Heart right ventricle (tissue), 16 donors: Measurements from ENCODE around the gene BDH1. TPM values are rescaled to one million over a fixed set of nuclear protein-coding genes. Genes with fewer than 3 reads are reported as not detected.

Experiments
- ATAC-seq, 8 donors: fragments of 200-7000 bp; cut with Tn5 transposase; one replicate each; pipeline ENCODE4 v1.9.1; 2020; ENCODE audit warnings: mild to moderate bottlenecking in 8 of 8, moderate library complexity in 8 of 8, moderate number of reproducible peaks in 1 of 8
- DNase-seq, 2 donors: peaks; one replicate each; pipeline ENCODE4 v3.0.0-alpha.2; 2020
- H3K27ac ChIP-seq, 10 donors: fragments of 200-600 bp; sonication (generic) in 2 of 10; one replicate each; pipeline versions ENCODE4 v1.5.0 to v1.8.0; 2020 to 2022; ENCODE audit warnings: mild to moderate bottlenecking in 3 of 10
- H3K27me3 ChIP-seq, 7 donors: fragments of 200-600 bp; one replicate each; pipeline ENCODE4 v1.8.0; 2021 to 2022; ENCODE audit warnings: mild to moderate bottlenecking in 2 of 7
- H3K36me3 ChIP-seq, 9 donors: fragments of 200-600 bp; sonication (generic) in 1 of 9; one replicate each; pipeline versions ENCODE4 v1.5.0 to v1.8.0; 2020 to 2022; ENCODE audit warnings: mild to moderate bottlenecking in 2 of 9
- H3K4me1 ChIP-seq, 9 donors: fragments of 200-600 bp; sonication (generic) in 1 of 9; one replicate each; pipeline versions ENCODE4 v1.5.0 to v1.8.0; 2020 to 2022; ENCODE audit warnings: mild to moderate bottlenecking in 4 of 9
- H3K4me3 ChIP-seq, 10 donors: fragments of 200-600 bp; sonication (generic) in 2 of 10; one replicate each; pipeline versions ENCODE4 v1.5.0 to v1.8.0; 2020 to 2022; ENCODE audit warnings: mild to moderate bottlenecking in 7 of 10, moderate library complexity in 2 of 10
- H3K9me3 ChIP-seq, 11 donors: fragments of 200-600 bp in 10 of 11; sonication (generic) in 2 of 11; one replicate each; pipeline versions ENCODE4 v1.5.0 to v1.8.0; 2013 to 2022; ENCODE audit warnings: mild to moderate bottlenecking in 2 of 11, control low read depth in 1 of 11, moderate library complexity in 1 of 11
- CTCF ChIP-seq, 9 donors: fragments of 200-600 bp; sonication (generic) in 2 of 9; IDR thresholded peaks; one replicate each; pipeline versions ENCODE4 v1.5.0 to v1.8.0; 2021 to 2022; ENCODE audit warnings: antibody characterized with exemption in 9 of 9, mild to moderate bottlenecking in 5 of 9, moderate library complexity in 1 of 9
- WGBS, 2 donors: extraction: QIAGEN DNeasy Blood & Tissue Kit; methylation state at CpG; one replicate each; pipeline ENCODE4 v1.1.7; 2013; ENCODE audit warnings: inconsistent platforms in 1 of 2; 5-methylcytosine and 5-hydroxymethylcytosine counted together
- intact Hi-C, 10 donors: fragments of 100-400 bp; cut with DNase I; formaldehyde crosslinking; loops; one replicate each; pipeline versions ENCODE4 v1.11.1 to v1.14.2; 2022
- polyA plus RNA-seq, 2 donors: library from polyadenylated mRNA; stranded (reverse); fragments of 200-250 nt; gene quantifications; one replicate each; pipeline ENCODE4 v1.2.3, GENCODE V29; 2013
- total RNA-seq, 10 donors: library from RNA; stranded (reverse); fragmentation: NEBNext Ultra II Directional in 3 of 10; extraction: Animal tissue kit (Norgen Biotek cat#: 25700) in 3 of 10; gene quantifications; one replicate each; pipeline versions ENCODE4 v1.2.1 to v1.2.4, GENCODE V29; 2021 to 2023
- donor health status: Arrhythmogenic right ventricular cardiomyopathy.
- donor health status: ischemic (EF 13 %, LVEDD 7.1; RV severe dilation, severe dysfunction).
- donor health status: healthy with polysubstance abuse.
- donor health status: DM: no; HTN: yes; CAD: no.
- donor health status: DM: no; HTN: no; CAD: no.
- donor health status: ischemic (EF 25% LVEDD 6.9; RV normal size, moderate dysfunction).
- donor health status: ischemic (EF 25% LVEDD 5.7; RV mildly dilated, moderate dysfunction).
- donor health status: healthy.
- donor health status: DM: yes; HTN: yes; CAD: no.
- donor health status: Ischemic cardiomyopathy.
- donor health status: ischemic (EF 35%, LVEDD 5.7; RV mildly dilated, moderate dysfunction).
- donor health status: nonischemic (EF 11% LVEDD 7.7; RV severe dilation, severe dysfunction).
- donor health status: DM: yes; HTN: yes; CAD: no.
- donor health status: PGD.
- donor health status: ischemic (EF 29% LVEDD 5.4; RV normal size, mild dysfunction).
- donor health status: nonischemic (EF 23%, LVEDD 6.1; RV moderate dilation, normal function).

The BDH1 gene
- total and polyA plus RNA-seq, 12 donors = 9.6 to 144 (median 78.0) TPM

DNA sequence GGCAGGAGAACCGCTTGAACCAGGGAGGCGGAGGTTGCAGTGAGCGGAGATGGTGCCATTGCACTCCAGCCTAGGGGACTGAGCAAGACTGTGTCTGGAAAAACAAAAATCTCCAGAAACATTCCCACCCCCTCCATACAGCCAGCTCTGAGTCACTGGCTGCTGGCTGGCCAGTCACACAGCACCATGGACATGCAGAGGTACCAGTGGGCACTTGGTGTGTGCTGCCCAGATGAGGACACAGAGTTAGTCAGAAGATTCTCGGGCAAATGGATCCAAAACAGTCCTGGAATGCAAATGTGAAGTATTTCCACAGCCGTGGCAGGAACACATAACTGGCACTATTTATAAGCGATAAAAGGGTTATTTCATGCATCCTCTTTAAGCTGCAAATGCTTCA lies 44.6 kb downstream of the BDH1 start:
- peaks cover 0 to 1% (median 0%) of the 10 kb centered on the region in 7 donors for H3K27me3 ChIP-seq
- H3K27ac ChIP-seq = no peak overlapping the region
- TF ChIP-seq CTCF (IDR thresholded peaks at IDR 0.05) = no peak
- peaks cover 0 to 11% (median 8%) of the 10 kb centered on the region in 9 donors for H3K4me1 ChIP-seq
- no peak overlapping the region for H3K4me3 ChIP-seq
- DNase-seq (no peak), ATAC-seq (no peak)
- 92 to 96% methylated on average over 6 of the region's 6 CpGs for WGBS, 2 donors
- intact Hi-C loops = loop anchor here in 6 of 10 donors (2.0 to 10.0 kb wide), 4 partner anchors 254 to 526 kb away; no protein-coding TSS in a partner anchor
- H3K9me3 ChIP-seq = no peaks in the 10 kb centered on the region
- peaks cover 0 to 11% (median 0%) of the 10 kb centered on the region in 9 donors for H3K36me3 ChIP-seq

DNA sequence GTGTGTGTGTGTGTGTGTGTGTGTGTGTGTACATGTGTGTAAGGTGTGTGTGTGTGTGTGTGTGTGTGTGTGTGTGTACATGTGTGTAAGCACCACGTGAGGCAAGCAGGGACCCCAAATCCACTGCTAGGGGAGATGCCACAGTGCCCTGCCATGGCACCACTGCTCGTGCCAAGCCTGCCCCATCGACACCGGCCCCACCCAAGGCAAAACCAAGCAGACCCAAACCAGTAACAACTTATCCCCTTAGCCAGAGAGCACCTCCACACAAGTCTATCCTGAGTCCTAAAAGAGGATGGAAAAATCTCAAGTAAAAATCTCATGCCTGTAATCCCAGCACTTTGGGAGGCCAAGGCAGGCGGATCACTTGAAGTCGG lies 45.1 kb downstream of the BDH1 start:
- Histone ChIP-seq H3K27ac (no peak overlapping the region), H3K27me3 (peaks cover 0 to 6% (median 0%) of the 10 kb centered on the region in 7 donors), H3K4me1 (peaks cover 0 to 11% (median 8%) of the 10 kb centered on the region in 9 donors), H3K9me3 (no peaks in the 10 kb centered on the region), H3K36me3 (peaks cover 0 to 11% (median 0%) of the 10 kb centered on the region in 9 donors), H3K4me3 (no peak overlapping the region)
- DNase-seq (no peak), ATAC-seq (no peak)
- WGBS, 2 donors = 88% methylated on average over 6 of the region's 6 CpGs
- no peak for TF ChIP-seq CTCF (IDR thresholded peaks at IDR 0.05)
- intact Hi-C loops = loop anchor here in 8 of 10 donors (1.0 to 10.0 kb wide), 6 partner anchors 253 to 526 kb away; no protein-coding TSS in a partner anchor

GRCh38 chr3:197508924-197509775 lies 46.6 kb downstream of the BDH1 start:
- intact Hi-C loops = loop anchor here in 5 of 10 donors (2.0 to 10.0 kb wide), 4 partner anchors 244 to 284 kb away; no protein-coding TSS in a partner anchor
- peaks cover 0 to 11% (median 0%) of the 10 kb centered on the region in 9 donors for H3K36me3 ChIP-seq
- no peaks in the 10 kb centered on the region for H3K9me3 ChIP-seq
- peak in 2 of 8 donors; percentile 5 to 18 for ATAC-seq
- peaks cover 0 to 6% (median 0%) of the 10 kb centered on the region in 7 donors for H3K27me3 ChIP-seq
- no peak for DNase-seq
- peak overlapping the region in 3 of 10 donors; percentile 53 to 73 (median 58) for H3K27ac ChIP-seq
- TF ChIP-seq CTCF (IDR thresholded peaks at IDR 0.05) = no peak
- WGBS, 2 donors = 88 to 90% methylated on average over 27 of the region's 27 CpGs
- peak overlapping the region in 8 of 10 donors; percentile 29 to 61 (median 56) for H3K4me3 ChIP-seq
- H3K4me1 ChIP-seq = peaks cover 0 to 11% (median 8%) of the 10 kb centered on the region in 9 donors

- DNase-seq = no peak
Measured at GRCh38 chr3:197508461-197508860, 47.3 kb downstream of the BDH1 start.

More at GRCh38 chr3:197508461-197508860, 47.3 kb downstream of the BDH1 start:
- no peaks in the 10 kb centered on the region for H3K9me3 ChIP-seq
- no peak overlapping the region for H3K4me3 ChIP-seq
- H3K27me3 ChIP-seq = peaks cover 0 to 6% (median 0%) of the 10 kb centered on the region in 7 donors
- no peak for ATAC-seq
- peaks cover 0 to 11% (median 8%) of the 10 kb centered on the region in 9 donors for H3K4me1 ChIP-seq
- 74 to 79% methylated on average over 6 of the region's 6 CpGs for whole genome bisulfite sequencing, 2 donors
- peaks cover 0 to 8% (median 0%) of the 10 kb centered on the region in 9 donors for H3K36me3 ChIP-seq
- no peak overlapping the region for H3K27ac ChIP-seq
- TF ChIP-seq CTCF (IDR thresholded peaks at IDR 0.05) = no peak
- intact Hi-C loops = loop anchor here in 5 of 10 donors (2.0 to 10.0 kb wide), 4 partner anchors 244 to 284 kb away; no protein-coding TSS in a partner anchor
